Mucosa of rectum (tissue), 2 donors: Measurements from ENCODE around the gene FHDC1.

Experiments
- H3K27ac ChIP-seq, 2 donors: one replicate each; pipeline ENCODE4 v1.7.0; 2013; ENCODE audit warnings: inconsistent platforms in 2 of 2, low read depth in 2 of 2, low read length in 2 of 2
- H3K27me3 ChIP-seq, 2 donors: one replicate each; pipeline ENCODE4 v1.7.0; 2013; ENCODE audit warnings: low read length in 2 of 2; ENCODE audit not compliant: control insufficient read depth in 2 of 2, insufficient read depth in 2 of 2
- H3K36me3 ChIP-seq, 2 donors: one replicate each; pipeline ENCODE4 v1.7.0; 2013; ENCODE audit warnings: low read length in 2 of 2; ENCODE audit not compliant: control insufficient read depth in 2 of 2, insufficient read depth in 2 of 2
- H3K4me1 ChIP-seq, 2 donors: one replicate each; pipeline ENCODE4 v1.7.0; 2013; ENCODE audit warnings: low read length in 2 of 2, mild to moderate bottlenecking in 1 of 2; ENCODE audit not compliant: control insufficient read depth in 2 of 2, insufficient read depth in 2 of 2
- H3K4me3 ChIP-seq, 2 donors: one replicate each; pipeline ENCODE4 v1.7.0; 2013; ENCODE audit warnings: low read length in 2 of 2
- H3K9ac ChIP-seq, 2 donors: one replicate each; pipeline ENCODE4 v1.7.0; 2013; ENCODE audit warnings: low read length in 2 of 2, low read depth in 1 of 2, mild to moderate bottlenecking in 1 of 2
- H3K9me3 ChIP-seq, 2 donors: one replicate each; pipeline ENCODE4 v1.7.0; 2013; ENCODE audit warnings: low read length in 2 of 2; ENCODE audit not compliant: control insufficient read depth in 2 of 2
- donor health status: healthy.
- donor health status: Normal muscosa, but diverticular disease.

FHDC1 gene

GRCh38 chr4:153024466-153024865 lies 88.3 kb downstream of the FHDC1 start:
- peaks cover 10 to 12% of the 10 kb centered on the region in 2 donors for H3K4me1 ChIP-seq
- H3K27ac ChIP-seq = no peak overlapping the region
- H3K4me3 ChIP-seq = no peak overlapping the region
- H3K9ac ChIP-seq = no peak overlapping the region
- no peaks in the 10 kb centered on the region for H3K27me3 ChIP-seq
- H3K36me3 ChIP-seq = no peaks in the 10 kb centered on the region
- peaks cover 0 to 4% of the 10 kb centered on the region in 2 donors for H3K9me3 ChIP-seq

- Histone ChIP-seq H3K27me3 (no peaks in the 10 kb centered on the region), H3K36me3 (no peaks in the 10 kb centered on the region), H3K27ac (no peak overlapping the region), H3K9ac (no peak overlapping the region), H3K9me3 (peaks cover 0 to 4% of the 10 kb centered on the region in 2 donors), H3K4me1 (peaks cover 10 to 12% of the 10 kb centered on the region in 2 donors), H3K4me3 (no peak overlapping the region)
Measured at GRCh38 chr4:153025406-153025805, 89.3 kb downstream of the FHDC1 start.

GRCh38 chr4:153026591-153027346 lies 90.6 kb downstream of the FHDC1 start:
- peaks cover 10 to 12% of the 10 kb centered on the region in 2 donors for H3K4me1 ChIP-seq
- H3K27ac ChIP-seq = no peak overlapping the region
- H3K27me3 ChIP-seq = no peaks in the 10 kb centered on the region
- no peak overlapping the region for H3K9ac ChIP-seq
- peaks cover 0 to 4% of the 10 kb centered on the region in 2 donors for H3K9me3 ChIP-seq
- no peak overlapping the region for H3K4me3 ChIP-seq
- H3K36me3 ChIP-seq = no peaks in the 10 kb centered on the region

GRCh38 chr4:153027866-153028265 lies 91.7 kb downstream of the FHDC1 start:
- H3K4me3 ChIP-seq = no peak overlapping the region
- no peaks in the 10 kb centered on the region for H3K27me3 ChIP-seq
- peaks cover 10% of the 10 kb centered on the region in 2 donors for H3K4me1 ChIP-seq
- no peak overlapping the region for H3K27ac ChIP-seq
- peaks cover 0 to 4% of the 10 kb centered on the region in 2 donors for H3K9me3 ChIP-seq
- H3K36me3 ChIP-seq = no peaks in the 10 kb centered on the region
- no peak overlapping the region for H3K9ac ChIP-seq

- Histone ChIP-seq H3K27me3 (no peaks in the 10 kb centered on the region), H3K9me3 (peaks cover 0 to 4% of the 10 kb centered on the region in 2 donors), H3K27ac (no peak overlapping the region), H3K36me3 (no peaks in the 10 kb centered on the region), H3K4me3 (no peak overlapping the region), H3K9ac (no peak overlapping the region), H3K4me1 (peaks cover 3 to 4% of the 10 kb centered on the region in 2 donors)
Measured at GRCh38 chr4:153028535-153028934, 92.4 kb downstream of the FHDC1 start.
